ACC112 (cell line): Measurements from ENCODE around the gene TNRC18.
"Not testable (repeated sequence)": the region's sequence is repeated elsewhere in the genome, so short reads cannot be mapped to it uniquely, and the experiment has no call there.

Experiments
- H2AFZ ChIP-seq: fragments of 200-600 bp; sonication (generic); one replicate; pipeline ENCODE4 v1.6.0; 2017; ENCODE audit warnings: antibody characterized with exemption, low read length; ENCODE audit not compliant: unreplicated experiment
- H3K27ac ChIP-seq: fragments of 200-600 bp; sonication (generic); 2 replicates; pipeline ENCODE4 v1.5.1; 2014; ENCODE audit warnings: low read depth, mild to moderate bottlenecking, antibody characterized with exemption, low read length, moderate library complexity
- H3K27me3 ChIP-seq: fragments of 200-600 bp; sonication (generic); 2 replicates; pipeline ENCODE4 v1.6.1; 2014; ENCODE audit warnings: mild to moderate bottlenecking, antibody characterized with exemption, low read length, moderate library complexity, mixed read lengths; ENCODE audit not compliant: insufficient read depth
- H3K36me3 ChIP-seq: fragments of 200-600 bp; sonication (generic); 2 replicates; pipeline ENCODE4 v1.6.1; 2016; ENCODE audit warnings: mild to moderate bottlenecking, antibody characterized with exemption, low read length, moderate library complexity, mixed read lengths; ENCODE audit not compliant: insufficient read depth
- H3K4me1 ChIP-seq: fragments of 200-600 bp; sonication (generic); one replicate; pipeline ENCODE4 v1.6.1; 2016; ENCODE audit warnings: low read length, mixed read lengths; ENCODE audit not compliant: insufficient read depth, unreplicated experiment, control insufficient read depth
- H3K4me3 ChIP-seq: fragments of 200-600 bp; sonication (generic); 2 replicates; pipeline ENCODE4 v1.5.1; 2014; ENCODE audit warnings: mild to moderate bottlenecking, low read depth, low read length
- H3K79me2 ChIP-seq: fragments of 200-600 bp; sonication (generic); one replicate; pipeline ENCODE4 v1.6.0; 2016; ENCODE audit warnings: low read length; ENCODE audit not compliant: control insufficient read depth, unreplicated experiment, insufficient read depth

The TNRC18 gene

DNA sequence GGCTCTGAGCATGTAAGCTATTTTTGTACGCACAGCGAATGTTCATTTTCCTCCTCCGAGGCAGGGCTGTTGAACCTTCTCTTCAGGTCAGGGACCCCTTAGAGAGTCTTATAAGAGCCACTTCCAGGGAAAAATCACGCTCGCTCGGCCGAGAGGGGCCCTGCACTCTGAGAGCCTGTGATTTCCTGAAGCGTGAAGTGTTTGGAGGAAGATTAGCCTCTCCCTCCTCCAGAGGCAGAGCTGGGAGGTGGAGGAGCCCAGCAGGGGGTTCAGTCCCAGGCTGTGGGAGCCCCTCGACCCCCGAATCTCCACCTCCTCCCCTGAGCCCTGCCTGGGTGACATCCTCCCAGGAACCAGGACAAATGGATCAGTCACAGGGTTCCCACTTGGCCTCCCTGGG is 160.6 kb downstream of the TNRC18 start:
- not testable (repeated sequence) for H3K4me1 ChIP-seq, H3K79me2 ChIP-seq, H3K36me3 ChIP-seq, H3K27ac ChIP-seq, H3K27me3 ChIP-seq, H2AFZ ChIP-seq, H3K4me3 ChIP-seq

DNA sequence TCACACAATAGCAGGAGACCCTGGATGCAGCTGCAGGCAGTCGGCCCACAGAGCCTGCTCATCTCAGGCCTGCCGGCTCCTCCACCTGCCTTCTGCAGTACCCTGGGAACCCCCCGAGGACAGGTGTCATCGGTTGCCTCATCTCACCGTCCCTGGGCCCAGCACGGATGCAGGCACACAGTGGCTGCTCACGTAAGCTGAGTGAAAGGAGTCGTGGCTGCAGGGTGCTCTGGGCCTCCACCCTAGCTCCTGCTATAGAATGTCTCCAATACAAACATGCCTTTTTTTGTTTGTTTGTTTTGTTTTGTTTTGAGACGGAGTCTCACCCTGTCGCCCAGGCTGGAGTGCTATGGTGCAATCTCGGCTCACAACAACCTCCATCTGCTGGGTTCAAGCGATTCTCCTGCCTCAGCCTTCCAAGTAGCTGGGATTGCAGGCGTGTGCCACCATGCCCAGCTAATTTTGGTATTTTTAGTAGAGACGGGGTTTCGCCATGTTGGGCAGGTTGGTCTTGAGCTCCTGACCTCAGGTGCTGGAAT is 163.0 kb downstream of the TNRC18 start:
- not testable (repeated sequence) for H2AFZ ChIP-seq, H3K79me2 ChIP-seq, H3K4me1 ChIP-seq, H3K27ac ChIP-seq, H3K36me3 ChIP-seq, H3K4me3 ChIP-seq, H3K27me3 ChIP-seq
